GM12891 (cell line): ENCODE data around the gene MAST2.

ENCODE experiments used
- DNase-seq: peaks from one replicate; pipeline ENCODE4 v3.0.0; 2011; ENCODE audit warnings: low spot score; ENCODE audit not compliant: insufficient read length
- FAIRE-seq: peaks from 2 replicates; lab custom pipeline; 2011; peaks lifted over from hg19 to GRCh38; lab: Jason Lieb, UNC
- PAX5 ChIP-seq: IDR thresholded peaks from 2 replicates; pipeline ENCODE4 v1.6.1; 2011; ENCODE audit warnings: low read length, moderate library complexity, mild to moderate bottlenecking; ENCODE audit not compliant: insufficient read depth, severe bottlenecking
- POLR2A ChIP-seq: IDR thresholded peaks from 2 replicates; pipeline ENCODE4 v1.6.1; 2011; ENCODE audit warnings: low read depth, low read length, control low read depth
- POLR2AphosphoS5 ChIP-seq: IDR thresholded peaks from 2 replicates; pipeline ENCODE4 v1.6.1; 2011; ENCODE audit warnings: low read depth, low read length, control low read depth
- POU2F2 ChIP-seq: IDR thresholded peaks from 2 replicates; pipeline ENCODE4 v1.6.1; 2011; ENCODE audit warnings: low read depth, mild to moderate bottlenecking, control low read depth, low read length, moderate library complexity
- SPI1 ChIP-seq: IDR thresholded peaks from 2 replicates; pipeline ENCODE4 v1.6.1; 2011; ENCODE audit warnings: low read depth, low read length, control low read depth
- TAF1 ChIP-seq: IDR thresholded peaks from 2 replicates; pipeline ENCODE4 v1.6.1; 2011; ENCODE audit warnings: low read depth, low read length, control low read depth

MAST2 gene

GRCh38 chr1:46005594-46005993, 202.2 kb downstream of the MAST2 start:
- TF ChIP-seq SPI1 (no peak), POU2F2 (no peak), PAX5 (no peak), POLR2AphosphoS5 (no peak), POLR2A (no peak), TAF1 (no peak)
- FAIRE-seq (no peak), DNase-seq (no peak)

GRCh38 chr1:46008585-46008984, 205.2 kb downstream of the MAST2 start:
- TF ChIP-seq TAF1: no peak
- DNase-seq (no peak), FAIRE-seq (no peak)

GRCh38 chr1:46010611-46011010, 207.2 kb downstream of the MAST2 start:
- DNase-seq (no peak), FAIRE-seq (no peak)
- TF ChIP-seq POLR2AphosphoS5 (no peak), POLR2A (no peak), SPI1 (no peak), POU2F2 (no peak), TAF1 (no peak), PAX5 (no peak)

DNA sequence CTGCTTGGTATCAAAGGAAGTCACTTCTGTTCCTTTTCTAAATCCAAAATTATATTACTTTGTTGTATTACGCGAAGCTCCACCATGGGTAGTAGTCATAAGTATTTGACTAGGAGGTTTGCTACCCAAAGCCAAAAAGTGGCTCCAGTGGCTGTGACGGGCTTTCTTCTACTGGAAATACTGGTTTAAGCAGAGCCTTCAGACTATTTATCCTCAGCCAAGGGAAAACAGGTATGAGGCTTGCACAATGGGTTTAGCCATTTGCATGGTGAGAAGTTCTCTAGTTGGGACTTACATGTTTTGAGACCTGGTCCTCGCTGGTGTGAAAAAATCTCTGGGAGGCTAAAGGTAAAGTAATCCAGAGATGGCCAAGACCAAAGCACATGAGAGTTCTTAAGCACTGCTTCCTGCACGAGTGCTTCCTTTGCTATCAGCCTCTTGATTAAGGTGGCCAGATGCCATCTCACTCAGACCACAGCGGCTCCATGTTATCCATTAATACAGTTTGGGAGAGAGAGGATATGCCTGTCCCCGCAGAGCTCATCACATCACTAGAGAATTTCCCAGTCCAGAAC, 207.8 kb downstream of the MAST2 start:
- FAIRE-seq: no peak
- no peak for TF ChIP-seq TAF1
- TF ChIP-seq POU2F2: no peak
- no peak for TF ChIP-seq PAX5
- TF ChIP-seq POLR2A: no peak
- TF ChIP-seq SPI1: no peak
- no peak for TF ChIP-seq POLR2AphosphoS5
- no peak for DNase-seq

DNA sequence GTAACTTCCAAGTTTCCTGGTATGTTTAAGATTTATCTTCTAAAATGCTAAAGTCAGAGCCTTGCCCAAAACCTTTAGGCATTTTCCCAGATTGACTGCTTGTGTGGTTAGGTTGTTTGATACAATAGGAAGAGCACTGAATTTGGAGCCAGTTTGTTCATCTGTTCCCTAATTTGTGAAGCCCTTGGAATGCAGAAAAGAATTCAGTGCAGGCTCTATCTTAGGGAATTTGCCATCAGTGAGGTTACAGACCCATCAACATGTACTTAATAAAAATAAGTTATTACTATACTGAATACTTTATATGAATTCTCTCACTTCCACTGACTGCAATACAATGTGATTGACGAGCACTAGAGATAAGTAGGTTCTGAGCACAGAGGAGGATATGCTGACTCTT, 208.8 kb downstream of the MAST2 start:
- DNase-seq (no peak), FAIRE-seq (no peak)
- TF ChIP-seq TAF1 (no peak), SPI1 (no peak), POLR2AphosphoS5 (no peak), PAX5 (no peak), POLR2A (no peak), POU2F2 (no peak)

DNA sequence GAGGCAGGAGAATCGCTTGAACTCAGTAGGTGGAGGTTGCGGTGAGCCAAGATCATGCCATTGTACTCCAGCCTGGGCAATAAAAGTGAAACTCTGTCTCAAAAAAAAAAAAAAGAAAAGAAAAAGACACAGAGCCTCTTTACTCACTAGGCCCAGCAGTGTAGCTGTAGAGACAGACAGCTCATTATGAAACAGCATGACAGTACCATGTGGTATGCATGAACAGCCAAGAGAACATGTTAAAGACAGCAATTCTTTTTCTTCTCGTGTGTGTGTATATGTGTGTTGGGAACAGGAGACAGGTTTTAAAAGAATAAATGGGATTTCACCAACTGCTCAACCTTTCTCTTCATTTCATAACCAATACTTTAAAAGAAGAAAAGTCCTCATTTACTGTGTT, 210.2 kb downstream of the MAST2 start:
- FAIRE-seq: no peak
- TF ChIP-seq POLR2AphosphoS5: no peak
- no peak for DNase-seq

GRCh38 chr1:46017876-46018503, 214.6 kb downstream of the MAST2 start:
- FAIRE-seq: no peak

DNA sequence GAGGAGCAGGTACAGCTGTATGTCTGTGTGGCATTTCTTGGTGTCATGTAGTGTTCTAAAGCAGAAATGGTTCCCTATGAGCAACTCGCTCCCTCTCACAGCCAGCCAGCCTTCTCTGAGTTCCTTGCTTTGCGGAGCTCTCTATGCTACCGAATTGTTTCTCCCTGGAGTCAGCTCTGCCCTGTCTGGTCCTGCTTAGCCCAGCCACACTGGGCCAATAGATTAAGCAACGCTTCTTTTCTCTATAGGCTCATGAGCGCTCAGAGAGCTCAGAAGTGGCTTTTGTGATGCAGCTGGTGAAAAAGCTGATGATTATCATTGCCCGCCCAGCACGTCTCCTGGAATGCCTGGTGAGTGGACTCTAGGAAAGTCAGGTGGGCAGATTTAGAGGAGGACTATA, 215.9 kb downstream of the MAST2 start:
- TF ChIP-seq POLR2A (no peak), PAX5 (no peak), POLR2AphosphoS5 (no peak), SPI1 (no peak), POU2F2 (no peak), TAF1 (no peak)
- no peak for FAIRE-seq
- DNase-seq: no peak

More at GRCh38 chr1:46017876-46018503, 214.6 kb downstream of the MAST2 start:
- TF ChIP-seq PAX5 (no peak), SPI1 (0 out of 2 replicates have a peak, but pooled peaks have one; percentile 32)
- DNase-seq: no peak

DNA sequence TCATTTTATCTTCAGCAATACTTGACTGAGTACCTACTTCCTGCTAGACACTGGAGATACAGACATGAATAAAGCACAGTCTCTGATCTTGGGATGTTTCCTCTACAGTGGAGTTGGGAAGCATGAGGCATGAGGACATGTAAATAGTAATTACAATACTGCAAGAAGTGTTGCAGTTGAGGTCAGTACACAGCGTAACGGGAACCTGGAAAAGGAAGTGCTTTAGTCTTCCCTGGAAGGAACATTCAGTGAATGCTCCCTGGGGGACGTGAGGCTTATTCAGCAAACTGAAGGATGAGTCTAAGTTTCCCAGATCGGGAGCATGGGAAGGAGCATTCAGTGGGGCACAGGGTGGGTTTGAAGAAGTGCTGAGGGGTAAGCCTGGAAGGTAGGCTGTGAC, 216.6 kb downstream of the MAST2 start:
- DNase-seq: no peak
- TF ChIP-seq POLR2A (no peak), PAX5 (no peak), TAF1 (no peak), SPI1 (no peak), POLR2AphosphoS5 (no peak), POU2F2 (no peak)
- FAIRE-seq: no peak

GRCh38 chr1:46021046-46021996, 217.9 kb downstream of the MAST2 start:
- no peak for FAIRE-seq
- TF ChIP-seq POLR2AphosphoS5 (no peak), PAX5 (no peak), POU2F2 (no peak), TAF1 (no peak), POLR2A (no peak), SPI1 (no peak)
- DNase-seq: no peak
